Gastrocnemius medialis (tissue), 4 donors: ENCODE results near the gene UROC1.

Experiments used
- CTCF ChIP-seq, 5 experiments: fragments of 450-650 bp in 3 of 5; fragments of 200-600 bp in 2 of 5; sonication (generic) in 2 of 5; IDR thresholded peaks in 4 of 5; conservative IDR thresholded peaks in 1 of 5; 1 replicate in 4 of 5; 2 replicates in 1 of 5; pipeline ENCODE4 v1.5.1; 2016 to 2019; ENCODE audit warnings: antibody characterized with exemption in 5 of 5, mild to moderate bottlenecking in 3 of 5, moderate library complexity in 3 of 5
- POLR2A ChIP-seq, 2 donors: fragments of 450-650 bp; IDR thresholded peaks; one replicate each; pipeline ENCODE4 v1.6.1; 2017; ENCODE audit warnings: antibody characterized with exemption in 2 of 2, mild to moderate bottlenecking in 2 of 2, moderate library complexity in 2 of 2

GRCh38 chr3:126460381-126460780 is 57.2 kb downstream of the UROC1 start:
- TF ChIP-seq CTCF (IDR thresholded peaks at IDR 0.05 in 4 of 5, conservative IDR thresholded peaks at IDR 0.05 in 1 of 5), result no peak
- TF ChIP-seq POLR2A (IDR thresholded peaks at IDR 0.05), result no peak
